Liver (tissue), 3 donors: ENCODE data around the gene TUBA4B.

Experiments used
- ATF3 ChIP-seq: IDR thresholded peaks from 2 replicates; pipeline ENCODE4 v1.6.1; 2016; ENCODE audit warnings: antibody characterized with exemption
- CTCF ChIP-seq: fragments of 150-350 bp; IDR thresholded peaks from 2 replicates; pipeline ENCODE4 v1.5.1; 2017; ENCODE audit warnings: improper control_type of control experiment, low read depth, low read length; ENCODE audit not compliant: missing input control
- GABPA ChIP-seq, 2 donors: IDR thresholded peaks in 1 of 2; conservative IDR thresholded peaks in 1 of 2; 2 replicates each; pipeline ENCODE4 v1.6.1; 2016; ENCODE audit warnings: antibody characterized with exemption in 2 of 2, mild to moderate bottlenecking in 1 of 2, moderate library complexity in 1 of 2
- RAD21 ChIP-seq, 2 donors: IDR thresholded peaks; 2 replicates each; pipeline ENCODE4 v1.6.1; 2016; ENCODE audit warnings: antibody characterized with exemption in 2 of 2, mild to moderate bottlenecking in 2 of 2
- REST ChIP-seq: IDR thresholded peaks from 2 replicates; pipeline ENCODE4 v1.6.1; 2016; ENCODE audit warnings: antibody characterized with exemption, mild to moderate bottlenecking
- RXRA ChIP-seq, 2 donors: IDR thresholded peaks; 2 replicates each; pipeline ENCODE4 v1.6.1; 2017 to 2018; ENCODE audit warnings: antibody characterized with exemption in 2 of 2, mild to moderate bottlenecking in 1 of 2
- SP1 ChIP-seq: IDR thresholded peaks from 2 replicates; pipeline ENCODE4 v1.6.1; 2018; ENCODE audit warnings: antibody characterized with exemption, mild to moderate bottlenecking
- donor health status: healthy.
- donor health status: healthy.

- no peak for TF ChIP-seq SP1
- TF ChIP-seq CTCF: no peak
- no peak for TF ChIP-seq ATF3
- no peak for TF ChIP-seq REST
- TF ChIP-seq RXRA (IDR thresholded peaks at IDR 0.05): no peak
- no peak for TF ChIP-seq GABPA (IDR thresholded peaks at IDR 0.05 in 1 of 2, conservative IDR thresholded peaks at IDR 0.05 in 1 of 2)
- TF ChIP-seq RAD21 (IDR thresholded peaks at IDR 0.05): no peak
Observed at GRCh38 chr2:219210886-219211362, 42.1 kb upstream of the TUBA4B start.
